Measurements from ENCODE around the gene RAB25. TPM values are rescaled to one million over a fixed set of nuclear protein-coding genes. Genes with fewer than 3 reads are reported as not detected.
"Not testable (repeated sequence)": the region's sequence is repeated elsewhere in the genome, so short reads cannot be mapped to it uniquely, and the experiment has no call there.

RAB25 gene
- total RNA-seq, 2 donors from 2014 or later: not detected

DNA sequence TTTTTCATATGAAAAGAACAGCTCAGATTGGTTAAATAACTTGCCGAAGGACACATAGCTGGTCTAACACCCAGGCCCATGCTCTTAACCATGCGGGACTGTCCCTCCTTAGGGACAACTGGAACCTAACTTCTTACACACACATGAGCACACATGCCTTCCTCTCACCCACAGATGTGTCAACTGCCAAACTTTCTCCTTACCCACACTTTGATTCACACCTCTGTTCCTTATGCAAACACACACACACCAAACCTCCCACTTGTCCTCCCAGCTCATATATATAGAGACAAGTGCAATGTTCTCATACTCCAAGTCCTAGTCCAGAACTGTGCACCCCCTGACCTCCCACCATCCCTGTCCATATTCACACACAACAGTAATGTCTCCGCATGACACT, 4.3 kb downstream of the RAB25 start:
- no peaks in the 10 kb centered on the region for H3K36me3 Mint-ChIP-seq
- H3K27ac Mint-ChIP-seq: peak overlapping the region in 1 of 2 donors; percentile 2
- H3K9me3 Mint-ChIP-seq: no peaks in the 10 kb centered on the region
- H3K4me1 Mint-ChIP-seq (ENCODE audit: low read depth in 2 of 2): peaks cover 7 to 12% of the 10 kb centered on the region in 2 donors
- DNase-seq (ENCODE audit: low spot score) (no peak), ATAC-seq (peak; percentile 82 to 88)
- H3K27me3 Mint-ChIP-seq: no peaks in the 10 kb centered on the region
- H3K4me3 Mint-ChIP-seq: peak overlapping the region; percentile 0

GRCh38 chr1:156065871-156066270, 4.9 kb downstream of the RAB25 start:
- Mint-ChIP-seq H3K4me3 (no peak overlapping the region), H3K27me3 (no peaks in the 10 kb centered on the region), H3K36me3 (no peaks in the 10 kb centered on the region), H3K9me3 (no peaks in the 10 kb centered on the region), H3K4me1 (ENCODE audit: low read depth in 2 of 2) (peaks cover 7 to 12% of the 10 kb centered on the region in 2 donors), H3K27ac (no peak overlapping the region)
- DNase-seq (ENCODE audit: low spot score): no peak
- no peak for ATAC-seq

- no peak for DNase-seq (ENCODE audit: low spot score)
- Mint-ChIP-seq H3K27ac (no peak overlapping the region), H3K4me3 (no peak overlapping the region), H3K27me3 (no peaks in the 10 kb centered on the region), H3K36me3 (no peaks in the 10 kb centered on the region), H3K4me1 (ENCODE audit: low read depth in 2 of 2) (peaks cover 7 to 12% of the 10 kb centered on the region in 2 donors), H3K9me3 (no peaks in the 10 kb centered on the region)
- no peak for ATAC-seq
These were observed 6.3 kb downstream of the RAB25 start for GRCh38 chr1:156067262-156067661.

DNA sequence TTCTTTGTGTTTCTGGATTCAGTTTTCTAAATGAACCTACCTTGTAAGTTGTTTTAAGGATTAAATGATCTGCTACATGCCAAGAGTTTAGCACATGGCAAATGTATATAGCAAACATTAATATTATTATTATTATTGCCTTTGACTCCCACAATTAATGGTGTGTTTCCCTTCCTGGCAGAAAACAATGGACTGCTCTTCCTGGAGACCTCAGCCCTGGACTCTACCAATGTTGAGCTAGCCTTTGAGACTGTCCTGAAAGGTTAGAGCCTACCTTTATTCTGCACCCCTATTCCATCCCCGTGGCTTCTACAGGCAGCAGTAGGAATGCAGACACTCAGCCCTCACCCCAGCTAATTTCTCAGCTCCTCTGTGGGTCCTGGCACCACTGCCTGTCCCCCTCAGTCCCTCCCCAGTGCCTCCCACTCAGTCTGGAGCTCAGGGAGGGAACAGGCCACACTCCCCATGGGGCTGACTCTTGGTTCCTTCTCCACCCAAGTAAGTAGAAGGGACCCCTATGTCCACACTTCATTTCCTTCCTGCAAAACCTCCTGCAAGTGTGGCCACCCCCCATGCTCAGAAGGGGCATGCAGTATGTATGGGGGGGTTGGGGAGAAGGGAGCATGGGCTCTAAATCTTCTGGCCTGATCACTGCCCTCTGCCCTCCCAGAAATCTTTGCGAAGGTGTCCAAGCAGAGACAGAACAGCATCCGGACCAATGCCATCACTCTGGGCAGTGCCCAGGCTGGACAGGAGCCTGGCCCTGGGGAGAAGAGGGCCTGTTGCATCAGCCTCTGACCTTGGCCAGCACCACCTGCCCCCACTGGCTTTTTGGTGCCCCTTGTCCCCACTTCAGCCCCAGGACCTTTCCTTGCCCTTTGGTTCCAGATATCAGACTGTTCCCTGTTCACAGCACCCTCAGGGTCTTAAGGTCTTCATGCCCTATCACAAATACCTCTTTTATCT, 8.8 kb downstream of the RAB25 start:
- no peak for ATAC-seq
- Mint-ChIP-seq H3K9me3 (no peaks in the 10 kb centered on the region), H3K27me3 (no peaks in the 10 kb centered on the region), H3K36me3 (no peaks in the 10 kb centered on the region), H3K4me3 (no peak overlapping the region), H3K27ac (no peak overlapping the region), H3K4me1 (ENCODE audit: low read depth in 2 of 2) (peaks cover 7 to 11% of the 10 kb centered on the region in 2 donors)
- DNase-seq (ENCODE audit: low spot score): no peak

GRCh38 chr1:156070548-156070947, 9.6 kb downstream of the RAB25 start:
- Mint-ChIP-seq H3K27me3 (no peaks in the 10 kb centered on the region), H3K4me1 (ENCODE audit: low read depth in 2 of 2) (peaks cover 2 to 3% of the 10 kb centered on the region in 2 donors), H3K9me3 (no peaks in the 10 kb centered on the region), H3K27ac (no peak overlapping the region), H3K4me3 (no peak overlapping the region), H3K36me3 (no peaks in the 10 kb centered on the region)
- ATAC-seq: no peak
- no peak for DNase-seq (ENCODE audit: low spot score)

- H3K4me1 Mint-ChIP-seq (ENCODE audit: low read depth in 2 of 2); H3K4me3 Mint-ChIP-seq; ATAC-seq; H3K36me3 Mint-ChIP-seq; H3K9me3 Mint-ChIP-seq; H3K27me3 Mint-ChIP-seq; H3K27ac Mint-ChIP-seq; DNase-seq (ENCODE audit: low spot score): not testable (repeated sequence)
These were observed 10.4 kb downstream of the RAB25 start for GRCh38 chr1:156071332-156071816.

DNA sequence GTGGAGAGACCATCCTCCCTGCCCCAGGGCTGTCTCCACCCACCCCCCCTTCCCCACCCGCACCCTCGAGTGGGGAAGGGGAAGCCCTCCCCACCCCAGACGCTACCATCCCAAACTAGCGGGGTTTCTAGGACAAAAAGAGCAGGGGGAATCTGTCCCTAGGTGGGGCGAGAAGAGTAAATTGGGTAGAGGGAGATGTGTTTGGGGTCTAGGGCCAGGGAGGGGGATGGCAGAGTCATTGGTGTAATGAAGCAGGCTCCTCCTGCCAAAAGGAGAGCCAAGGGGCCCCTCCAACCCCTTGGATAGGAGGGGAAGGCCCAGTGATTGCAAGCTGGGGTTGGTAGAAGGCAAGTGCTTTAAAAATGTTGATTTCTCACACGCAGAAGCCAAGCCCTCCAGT, 11.3 kb downstream of the RAB25 start:
- DNase-seq (ENCODE audit: low spot score): no peak
- H3K4me3 Mint-ChIP-seq: no peak overlapping the region
- ATAC-seq: no peak

DNA sequence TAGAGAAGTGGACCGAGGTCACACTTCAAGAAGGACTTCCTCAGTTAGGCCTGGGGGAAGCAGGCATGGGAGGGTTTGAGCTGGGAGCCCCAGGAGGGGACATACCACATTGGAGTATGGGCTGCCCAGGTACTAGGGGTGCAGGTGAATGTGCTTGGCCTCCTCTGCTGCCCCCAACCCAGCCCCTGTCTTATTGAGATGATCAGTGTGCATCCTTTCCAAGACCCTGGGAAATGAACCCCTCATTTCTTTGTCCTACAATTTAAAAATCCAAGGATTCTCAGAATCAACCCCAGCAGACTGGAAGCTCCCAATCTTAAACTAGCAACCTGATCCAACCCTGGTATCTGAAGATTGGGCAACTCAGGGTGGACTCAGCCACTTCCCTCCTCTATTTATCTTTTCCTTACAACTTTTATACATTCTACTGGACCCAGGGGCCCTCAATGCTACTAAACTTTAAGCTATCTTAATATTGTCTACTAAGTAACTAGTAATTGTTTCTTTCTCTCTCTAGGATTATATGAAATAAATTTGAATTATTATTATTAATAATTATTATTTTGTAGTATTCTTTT, 12.2 kb downstream of the RAB25 start:
- Mint-ChIP-seq H3K4me3 (no peak overlapping the region), H3K27ac (no peak overlapping the region), H3K36me3 (no peaks in the 10 kb centered on the region), H3K4me1 (ENCODE audit: low read depth in 2 of 2) (peaks cover 0 to 10% of the 10 kb centered on the region in 2 donors), H3K9me3 (no peaks in the 10 kb centered on the region), H3K27me3 (no peaks in the 10 kb centered on the region)
- DNase-seq (ENCODE audit: low spot score): no peak
- ATAC-seq: no peak

More for the DNA sequence above, 11.3 kb downstream of the RAB25 start:
- H3K27ac Mint-ChIP-seq: no peak overlapping the region
- H3K9me3 Mint-ChIP-seq: no peaks in the 10 kb centered on the region
- no peaks in the 10 kb centered on the region for H3K27me3 Mint-ChIP-seq
- no peaks in the 10 kb centered on the region for H3K36me3 Mint-ChIP-seq
- peaks cover 0 to 6% of the 10 kb centered on the region in 2 donors for H3K4me1 Mint-ChIP-seq (ENCODE audit: low read depth in 2 of 2)

GRCh38 chr1:156073740-156074139, 12.8 kb downstream of the RAB25 start:
- no peaks in the 10 kb centered on the region for H3K36me3 Mint-ChIP-seq
- H3K9me3 Mint-ChIP-seq: no peaks in the 10 kb centered on the region
- DNase-seq (ENCODE audit: low spot score): no peak
- ATAC-seq: no peak
- H3K4me1 Mint-ChIP-seq (ENCODE audit: low read depth in 2 of 2): peaks cover 0 to 10% of the 10 kb centered on the region in 2 donors
- H3K4me3 Mint-ChIP-seq: no peak overlapping the region
- no peaks in the 10 kb centered on the region for H3K27me3 Mint-ChIP-seq
- no peak overlapping the region for H3K27ac Mint-ChIP-seq

GRCh38 chr1:156074661-156075060, 13.7 kb downstream of the RAB25 start:
- DNase-seq (ENCODE audit: low spot score) (no peak), ATAC-seq (no peak)
- Mint-ChIP-seq H3K27ac (no peak overlapping the region), H3K9me3 (no peaks in the 10 kb centered on the region), H3K27me3 (peaks cover 0 to under 1% of the 10 kb centered on the region in 2 donors), H3K36me3 (no peaks in the 10 kb centered on the region), H3K4me1 (ENCODE audit: low read depth in 2 of 2) (peaks cover 0 to 10% of the 10 kb centered on the region in 2 donors), H3K4me3 (no peak overlapping the region)

DNA sequence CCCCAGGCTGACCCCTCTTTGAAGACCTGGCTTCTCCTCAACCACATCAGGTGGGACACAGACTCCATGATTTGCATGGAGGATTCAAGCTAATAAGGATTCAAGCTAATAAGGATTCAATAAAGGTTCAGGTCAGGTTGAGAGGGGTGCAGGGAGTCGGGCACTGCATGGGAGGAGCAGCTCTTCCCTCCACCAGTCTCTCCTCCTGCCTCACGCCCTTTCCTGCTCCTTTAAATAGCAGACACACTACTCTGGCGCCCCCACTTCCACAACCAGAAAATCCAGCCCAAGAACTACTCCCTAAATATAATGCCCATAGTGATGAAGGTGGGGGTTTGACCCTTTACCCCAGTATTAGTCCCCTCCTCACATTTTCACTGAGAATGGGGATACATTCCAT, 14.2 kb downstream of the RAB25 start:
- no peak for ATAC-seq
- Mint-ChIP-seq H3K4me1 (ENCODE audit: low read depth in 2 of 2) (peaks cover 0 to 10% of the 10 kb centered on the region in 2 donors), H3K36me3 (no peaks in the 10 kb centered on the region), H3K27me3 (peaks cover 0 to 3% of the 10 kb centered on the region in 2 donors), H3K27ac (no peak overlapping the region), H3K4me3 (peak overlapping the region; percentile 34), H3K9me3 (no peaks in the 10 kb centered on the region)
- DNase-seq (ENCODE audit: low spot score): no peak

DNA sequence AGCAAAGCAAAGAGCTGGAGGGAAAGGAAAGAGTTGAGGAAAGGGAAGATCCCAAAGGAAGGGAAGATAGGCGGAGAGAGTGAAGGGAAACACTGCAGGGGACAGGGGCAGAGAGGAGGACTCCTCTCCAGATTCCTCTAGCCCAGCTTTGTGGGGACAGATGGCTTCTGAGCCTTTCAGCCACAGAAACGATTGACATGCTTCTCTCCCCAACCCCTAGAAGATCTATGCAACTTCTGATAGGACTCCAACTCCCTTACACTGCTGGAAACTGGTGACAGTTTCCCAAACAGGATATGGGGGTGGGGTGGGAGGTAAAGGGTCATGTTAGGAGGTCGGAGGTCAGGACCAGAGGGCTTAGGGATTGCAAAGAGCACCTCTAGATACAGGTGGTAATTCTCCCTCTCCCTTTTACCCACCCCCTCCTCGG, 14.8 kb downstream of the RAB25 start:
- Mint-ChIP-seq H3K9me3 (no peaks in the 10 kb centered on the region), H3K36me3 (no peaks in the 10 kb centered on the region), H3K4me3 (peak overlapping the region; percentile 34), H3K4me1 (ENCODE audit: low read depth in 2 of 2) (peaks cover 0 to 10% of the 10 kb centered on the region in 2 donors), H3K27me3 (peaks cover 0 to 3% of the 10 kb centered on the region in 2 donors), H3K27ac (no peak overlapping the region)
- DNase-seq (ENCODE audit: low spot score) (no peak), ATAC-seq (no peak)

DNA sequence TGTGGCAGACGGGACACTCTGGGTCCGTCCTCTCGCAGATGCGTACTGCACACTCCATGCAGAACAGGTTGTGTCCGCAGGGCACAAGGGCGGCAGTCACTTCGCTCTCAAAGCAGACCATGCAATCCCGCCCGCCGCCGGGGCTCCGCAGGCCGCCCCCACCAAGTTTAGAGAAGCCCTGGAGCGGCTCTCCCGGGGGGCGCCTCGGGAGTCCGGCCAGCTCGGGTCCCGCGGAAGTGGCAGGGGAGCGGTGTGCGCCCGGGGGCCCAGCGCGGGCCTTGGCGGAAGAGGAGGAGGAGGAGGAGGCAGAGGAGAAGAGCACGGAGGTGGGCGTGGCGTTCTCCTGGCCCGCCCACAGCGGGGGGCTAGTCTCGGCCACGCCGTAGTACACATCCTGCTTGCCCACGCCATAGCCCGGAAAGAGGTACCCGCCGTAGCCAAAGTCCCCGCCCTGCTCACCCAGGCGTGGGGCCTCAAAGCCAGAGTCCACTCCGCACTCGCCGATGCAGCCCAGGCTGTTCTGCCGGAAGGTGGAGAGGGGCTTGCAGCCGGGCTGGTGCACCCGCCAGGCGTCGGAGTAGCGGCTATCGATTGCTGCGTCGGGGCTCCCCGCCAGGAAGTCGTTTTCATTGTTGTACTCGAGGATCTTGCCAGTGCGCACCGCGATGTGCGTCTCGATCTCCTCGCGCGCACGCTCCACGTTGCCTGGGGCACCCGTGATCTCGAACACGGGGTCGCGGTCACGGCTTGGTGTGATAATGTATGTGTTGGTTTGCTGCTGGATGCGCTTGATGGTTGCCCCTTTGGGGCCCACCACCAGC, 15.9 kb downstream of the RAB25 start:
- H3K27me3 Mint-ChIP-seq: peaks cover 0 to 7% of the 10 kb centered on the region in 2 donors

More for the DNA sequence above, 15.9 kb downstream of the RAB25 start:
- Mint-ChIP-seq H3K36me3 (no peaks in the 10 kb centered on the region), H3K4me3 (peak overlapping the region; percentile 35), H3K27ac (no peak overlapping the region), H3K4me1 (ENCODE audit: low read depth in 2 of 2) (peaks cover 0 to 10% of the 10 kb centered on the region in 2 donors), H3K9me3 (no peaks in the 10 kb centered on the region)
- ATAC-seq: peak; percentile 73 to 90
- DNase-seq (ENCODE audit: low spot score): peak; percentile 80

All from natural killer cell treated with Interleukin-12 subunit alpha and Interleukin-12 subunit beta and Interleukin-15 and Interleukin-18, amount 100 ng/mL, for 72 hours (primary cell).